ENCODE data around the gene SELENOV.

SELENOV gene

GRCh38 chr19:39483141-39483540, 31.8 kb upstream of the SELENOV start:
- Histone ChIP-seq H3K36me3 (ENCODE audit: insufficient read depth, low read length) (peaks cover 20% of the 10 kb centered on the region; the same call in 1 of the 2 replicates), H3K79me2 (ENCODE audit: insufficient read depth, low read length) (peaks cover 21% of the 10 kb centered on the region), H4K20me1 (ENCODE audit: insufficient read depth, low read length, poor library complexity, severe bottlenecking) (peaks cover 11% of the 10 kb centered on the region), H3K4me2 (ENCODE audit: low read depth, low read length, poor library complexity, severe bottlenecking) (peak overlapping the region; percentile 35), H3K4me1 (ENCODE audit: insufficient read depth, low read length, poor library complexity, severe bottlenecking) (no peaks in the 10 kb centered on the region), H2AFZ (ENCODE audit: low read length) (no peak overlapping the region), H3K27me3 (ENCODE audit: insufficient read depth, low read length, poor library complexity, severe bottlenecking) (no peaks in the 10 kb centered on the region), H3K9me2 (replicated peaks; ENCODE audit: low read depth, low read length) (no peaks in the 10 kb centered on the region), H3K4me3 (ENCODE audit: low read length, poor library complexity, severe bottlenecking) (no peak overlapping the region), H3K9me3 (ENCODE audit: insufficient read depth, low read depth, low read length) (no peaks in the 10 kb centered on the region), H3K9ac (ENCODE audit: low read depth, low read length, poor library complexity, severe bottlenecking) (no peak overlapping the region), H3F3A (ENCODE audit: low read depth) (no peaks in the 10 kb centered on the region)
- TF ChIP-seq EZH2phosphoT487 (IDR thresholded peaks at IDR 0.05; ENCODE audit: borderline replicate concordance): no peak
- TF ChIP-seq, protein P1, sequence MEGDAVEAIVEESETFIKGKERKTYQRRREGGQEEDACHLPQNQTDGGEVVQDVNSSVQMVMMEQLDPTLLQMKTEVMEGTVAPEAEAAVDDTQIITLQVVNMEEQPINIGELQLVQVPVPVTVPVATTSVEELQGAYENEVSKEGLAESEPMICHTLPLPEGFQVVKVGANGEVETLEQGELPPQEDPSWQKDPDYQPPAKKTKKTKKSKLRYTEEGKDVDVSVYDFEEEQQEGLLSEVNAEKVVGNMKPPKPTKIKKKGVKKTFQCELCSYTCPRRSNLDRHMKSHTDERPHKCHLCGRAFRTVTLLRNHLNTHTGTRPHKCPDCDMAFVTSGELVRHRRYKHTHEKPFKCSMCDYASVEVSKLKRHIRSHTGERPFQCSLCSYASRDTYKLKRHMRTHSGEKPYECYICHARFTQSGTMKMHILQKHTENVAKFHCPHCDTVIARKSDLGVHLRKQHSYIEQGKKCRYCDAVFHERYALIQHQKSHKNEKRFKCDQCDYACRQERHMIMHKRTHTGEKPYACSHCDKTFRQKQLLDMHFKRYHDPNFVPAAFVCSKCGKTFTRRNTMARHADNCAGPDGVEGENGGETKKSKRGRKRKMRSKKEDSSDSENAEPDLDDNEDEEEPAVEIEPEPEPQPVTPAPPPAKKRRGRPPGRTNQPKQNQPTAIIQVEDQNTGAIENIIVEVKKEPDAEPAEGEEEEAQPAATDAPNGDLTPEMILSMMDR (conservative IDR thresholded peaks at IDR 0.05; ENCODE audit: low read length): no peak

- Histone ChIP-seq H3K4me2 (ENCODE audit: low read depth, low read length, poor library complexity, severe bottlenecking) (no peak overlapping the region), H3K36me3 (ENCODE audit: insufficient read depth, low read length) (peaks cover 48% of the 10 kb centered on the region; the same call in 1 of the 2 replicates), H3K79me2 (ENCODE audit: insufficient read depth, low read length) (no peaks in the 10 kb centered on the region; the same call in 1 of the 2 replicates), H3K4me3 (ENCODE audit: low read length, poor library complexity, severe bottlenecking) (no peak overlapping the region), H3K9me3 (ENCODE audit: insufficient read depth, low read depth, low read length) (no peaks in the 10 kb centered on the region), H3K27me3 (ENCODE audit: insufficient read depth, low read length, poor library complexity, severe bottlenecking) (no peaks in the 10 kb centered on the region), H3F3A (ENCODE audit: low read depth) (no peaks in the 10 kb centered on the region), H2AFZ (ENCODE audit: low read length) (no peak overlapping the region), H3K9me2 (replicated peaks; ENCODE audit: low read depth, low read length) (no peaks in the 10 kb centered on the region), H3K9ac (ENCODE audit: low read depth, low read length, poor library complexity, severe bottlenecking) (no peak overlapping the region), H4K20me1 (ENCODE audit: insufficient read depth, low read length, poor library complexity, severe bottlenecking) (no peaks in the 10 kb centered on the region), H3K4me1 (ENCODE audit: insufficient read depth, low read length, poor library complexity, severe bottlenecking) (no peaks in the 10 kb centered on the region)
- TF ChIP-seq, protein P1 (conservative IDR thresholded peaks at IDR 0.05; ENCODE audit: low read length): no peak
- no peak for TF ChIP-seq EZH2phosphoT487 (IDR thresholded peaks at IDR 0.05; ENCODE audit: borderline replicate concordance)
Observed at GRCh38 chr19:39489756-39490155, 25.2 kb upstream of the SELENOV start.

- Histone ChIP-seq H3K36me3 (ENCODE audit: insufficient read depth, low read length) (peaks cover 34% of the 10 kb centered on the region; the same call in 1 of the 2 replicates), H3K27me3 (ENCODE audit: insufficient read depth, low read length, poor library complexity, severe bottlenecking) (no peaks in the 10 kb centered on the region), H4K20me1 (ENCODE audit: insufficient read depth, low read length, poor library complexity, severe bottlenecking) (no peaks in the 10 kb centered on the region), H3K9me2 (replicated peaks; ENCODE audit: low read depth, low read length) (no peaks in the 10 kb centered on the region), H3K79me2 (ENCODE audit: insufficient read depth, low read length) (no peaks in the 10 kb centered on the region), H3K9me3 (ENCODE audit: insufficient read depth, low read depth, low read length) (no peaks in the 10 kb centered on the region), H3K9ac (ENCODE audit: low read depth, low read length, poor library complexity, severe bottlenecking) (no peak overlapping the region), H3F3A (ENCODE audit: low read depth) (no peaks in the 10 kb centered on the region), H2AFZ (ENCODE audit: low read length) (no peak overlapping the region), H3K4me2 (ENCODE audit: low read depth, low read length, poor library complexity, severe bottlenecking) (no peak overlapping the region), H3K4me1 (ENCODE audit: insufficient read depth, low read length, poor library complexity, severe bottlenecking) (peaks cover 1% of the 10 kb centered on the region), H3K4me3 (ENCODE audit: low read length, poor library complexity, severe bottlenecking) (no peak overlapping the region)
- TF ChIP-seq, protein P1 (conservative IDR thresholded peaks at IDR 0.05; ENCODE audit: low read length): no peak
- no peak for TF ChIP-seq EZH2phosphoT487 (IDR thresholded peaks at IDR 0.05; ENCODE audit: borderline replicate concordance)
Observed at GRCh38 chr19:39492225-39492624, 22.7 kb upstream of the SELENOV start.

Data from Loucy (cell line).